ENCODE data around the gene MAD1L1.

The MAD1L1 gene

GRCh38 chr7:2016021-2016631, 216.6 kb downstream of the MAD1L1 start:
- DNase-seq (ENCODE audit: low read depth in 2 of 2), result no peak

GRCh38 chr7:2015251-2015871, 217.4 kb downstream of the MAD1L1 start:
- no peak for DNase-seq (ENCODE audit: low read depth in 2 of 2)

- DNase-seq (ENCODE audit: low read depth in 2 of 2), result no peak
Observed at GRCh38 chr7:2014391-2015241, 218.1 kb downstream of the MAD1L1 start.

GRCh38 chr7:2013381-2014311, 219.1 kb downstream of the MAD1L1 start:
- DNase-seq (ENCODE audit: low read depth in 2 of 2), result no peak

- DNase-seq (ENCODE audit: low read depth in 2 of 2), result no peak
Observed at GRCh38 chr7:2012981-2013380, 219.8 kb downstream of the MAD1L1 start.

GRCh38 chr7:2012044-2012900, 220.5 kb downstream of the MAD1L1 start:
- DNase-seq (ENCODE audit: low read depth in 2 of 2), result no peak

- no peak for DNase-seq (ENCODE audit: low read depth in 2 of 2)
Observed at GRCh38 chr7:2011266-2012043, 221.3 kb downstream of the MAD1L1 start.

GRCh38 chr7:2010551-2011265, 222.0 kb downstream of the MAD1L1 start:
- no peak for DNase-seq (ENCODE audit: low read depth in 2 of 2)

- DNase-seq (ENCODE audit: low read depth in 2 of 2), result no peak
Observed at GRCh38 chr7:2010101-2010500, 222.6 kb downstream of the MAD1L1 start.

- DNase-seq (ENCODE audit: low read depth in 2 of 2), result no peak
Observed at GRCh38 chr7:2009541-2010001, 223.2 kb downstream of the MAD1L1 start.

- no peak for DNase-seq (ENCODE audit: low read depth in 2 of 2)
Observed at GRCh38 chr7:2008936-2009540, 223.7 kb downstream of the MAD1L1 start.

- no peak for DNase-seq (ENCODE audit: low read depth in 2 of 2)
Observed at GRCh38 chr7:2008101-2008935, 224.4 kb downstream of the MAD1L1 start.

- no peak for DNase-seq (ENCODE audit: low read depth in 2 of 2)
Observed at GRCh38 chr7:2007551-2007950, 225.2 kb downstream of the MAD1L1 start.

GRCh38 chr7:2006921-2007381, 225.8 kb downstream of the MAD1L1 start:
- DNase-seq (ENCODE audit: low read depth in 2 of 2), result no peak

GRCh38 chr7:2006231-2006771, 226.4 kb downstream of the MAD1L1 start:
- no peak for DNase-seq (ENCODE audit: low read depth in 2 of 2)

GRCh38 chr7:2005786-2006185, 227.0 kb downstream of the MAD1L1 start:
- no peak for DNase-seq (ENCODE audit: low read depth in 2 of 2)

Measured in stimulated activated CD8-positive, alpha-beta memory T cell treated with anti-CD3 and anti-CD28 coated beads, Interleukin-15, amount 100 ng/mL, for 48 hours (primary cell).